SK-N-SH (cell line): ENCODE data around the gene TGM4. TPM values are rescaled to one million over a fixed set of nuclear protein-coding genes. Genes with fewer than 3 reads are reported as not detected.

Experiments
- CTCF ChIA-PET: fragments of 300-600, 350-600 bp; formaldehyde crosslinking; extraction: SDS; loops from one replicate; lab custom pipeline; 2021; lab: Yijun Ruan, JAX
- POLR2A ChIA-PET: fragments of 350-600 bp; sonication (Branson Sonifier 250); formaldehyde crosslinking; extraction: SDS; loops from one replicate; lab custom pipeline; 2020; ENCODE audit warnings: antibody characterized with exemption, inconsistent platforms; lab: Yijun Ruan, JAX
- DNase-seq: peaks from one replicate; pipeline ENCODE4 v3.0.0; 2012
- H2AFZ ChIP-seq: fragments of 200-600 bp; sonication (generic); 2 replicates; pipeline ENCODE4 v1.8.1; 2016; ENCODE audit warnings: antibody characterized with exemption, mild to moderate bottlenecking, low read depth
- H3F3A ChIP-seq: fragments of 200-600 bp; sonication (generic); replicated peaks from 2 replicates; pipeline ENCODE3; 2016; ENCODE audit warnings: antibody characterized with exemption, mild to moderate bottlenecking; ENCODE audit not compliant: insufficient read depth
- H3K27ac ChIP-seq, 2 experiments: fragments of 200-500 bp in 1 of 2; fragments of 200-600 bp in 1 of 2; sonication (Bioruptor generic) in 1 of 2; sonication (generic), shearing (Covaris generic) in 1 of 2; 2 replicates each; pipeline versions ENCODE4 v1.5.1 to v1.6.1; 2014 to 2016; ENCODE audit warnings: low read depth in 2 of 2, inconsistent platforms in 1 of 2, low read length in 1 of 2, mild to moderate bottlenecking in 1 of 2, mixed read lengths in 1 of 2
- H3K27me3 ChIP-seq: fragments of 200-600 bp; sonication (generic), shearing (Covaris generic); 2 replicates; pipeline ENCODE4 v1.6.1; 2016; ENCODE audit warnings: mixed run types; ENCODE audit not compliant: insufficient read depth
- H3K36me3 ChIP-seq, 2 experiments: fragments of 200-500 bp in 1 of 2; fragments of 200-600 bp in 1 of 2; sonication (Bioruptor generic) in 1 of 2; sonication (generic) in 1 of 2; replicated peaks in 1 of 2; 2 replicates each; pipeline versions ENCODE3 to v1.5.1; 2014 to 2016; ENCODE audit warnings: low read length in 1 of 2, mild to moderate bottlenecking in 1 of 2; ENCODE audit not compliant: insufficient read depth in 2 of 2, control insufficient read depth in 1 of 2
- H3K4me1 ChIP-seq, 2 experiments: fragments of 200-500 bp in 1 of 2; fragments of 200-600 bp in 1 of 2; sonication (Bioruptor generic) in 1 of 2; sonication (generic), shearing (Covaris generic) in 1 of 2; 2 replicates each; pipeline versions ENCODE4 v1.5.1 to v1.6.1; 2014 to 2016; ENCODE audit warnings: low read depth in 1 of 2, low read length in 1 of 2, mixed run types in 1 of 2; ENCODE audit not compliant: insufficient read depth in 2 of 2, control insufficient read depth in 1 of 2
- H3K4me2 ChIP-seq: fragments of 200-600 bp; sonication (generic), shearing (Covaris generic); 2 replicates; pipeline ENCODE4 v1.6.1; 2017; ENCODE audit warnings: mixed run types
- H3K4me3 ChIP-seq, 2 experiments: fragments of 200-500 bp in 1 of 2; fragments of 200-600 bp in 1 of 2; sonication (Bioruptor generic) in 1 of 2; sonication (generic), shearing (Covaris generic) in 1 of 2; 2 replicates each; pipeline versions ENCODE4 v1.5.1 to v1.8.1; 2014 to 2016; ENCODE audit warnings: low read depth in 2 of 2, inconsistent platforms in 1 of 2, low read length in 1 of 2, mild to moderate bottlenecking in 1 of 2, mixed read lengths in 1 of 2, moderate library complexity in 1 of 2
- H3K79me2 ChIP-seq: fragments of 200-600 bp; sonication (generic); 2 replicates; pipeline ENCODE4 v1.8.1; 2017; ENCODE audit warnings: mild to moderate bottlenecking; ENCODE audit not compliant: insufficient read depth
- H3K9ac ChIP-seq: fragments of 200-600 bp; sonication (generic); 2 replicates; pipeline ENCODE4 v1.6.1; 2017; ENCODE audit warnings: mixed run types
- H3K9me2 ChIP-seq: fragments of 200-600 bp; sonication (generic); 2 replicates; pipeline ENCODE4 v1.6.1; 2017; ENCODE audit warnings: mixed run types
- H3K9me3 ChIP-seq: fragments of 200-600 bp; sonication (generic); 2 replicates; pipeline ENCODE4 v1.6.1; 2017; ENCODE audit warnings: mixed run types, mild to moderate bottlenecking, moderate library complexity
- H4K20me1 ChIP-seq: fragments of 200-600 bp; sonication (generic); 2 replicates; pipeline ENCODE4 v1.6.1; 2017; ENCODE audit warnings: mild to moderate bottlenecking, mixed run types; ENCODE audit not compliant: insufficient read depth
- REST ChIP-seq: IDR thresholded peaks from 2 replicates; pipeline ENCODE4 v1.6.1; 2012; ENCODE audit warnings: mild to moderate bottlenecking, low read depth, low read length, moderate library complexity
- RXRA ChIP-seq: IDR thresholded peaks from 2 replicates; pipeline ENCODE4 v1.4.0; 2012; ENCODE audit warnings: low read depth, mild to moderate bottlenecking, borderline replicate concordance
- TCF12 ChIP-seq: IDR thresholded peaks from 2 replicates; pipeline ENCODE4 v1.4.0; 2012
- USF1 ChIP-seq: IDR thresholded peaks from 2 replicates; pipeline ENCODE4 v1.4.0; 2012; ENCODE audit warnings: low read depth, borderline replicate concordance
- USF2 ChIP-seq: fragments of 150-350 bp; IDR thresholded peaks from 2 replicates; pipeline ENCODE4 v1.6.1; 2017; ENCODE audit warnings: antibody characterized with exemption, low read length, low read depth, borderline replicate concordance
- YY1 ChIP-seq: IDR thresholded peaks from 2 replicates; pipeline ENCODE4 v1.4.0; 2012; ENCODE audit warnings: low read depth, mild to moderate bottlenecking
- WGBS: methylation state at CpG from one replicate; pipeline ENCODE4 v1.1.6; 2017; ENCODE audit warnings: low lambda C conversion rate; 5-methylcytosine and 5-hydroxymethylcytosine counted together
- polyA plus RNA-seq, 3 experiments: library from polyadenylated mRNA; depleted of rRNA; stranded (reverse); fragments of >200 nt; gene quantifications; 2 replicates each; pipeline ENCODE4 v1.2.3, GENCODE V29; 2012

Gene TGM4
- polyA plus RNA-seq, 1 of the 3 experiments (the other 2 are of a cell fraction) = 0.12 TPM

GRCh38 chr3:44918581-44918980 is 44.2 kb downstream of the TGM4 start:
- peaks cover 0 to 7% of the 10 kb centered on the region in 2 experiments; a peak in 1 of 4 replicates for H3K4me1 ChIP-seq
- no peak overlapping the region for H3K4me2 ChIP-seq
- DNase-seq = no peak
- no peaks in the 10 kb centered on the region for H3K27me3 ChIP-seq
- H3K79me2 ChIP-seq = no peaks in the 10 kb centered on the region
- no peaks in the 10 kb centered on the region for H3F3A ChIP-seq
- H3K9me2 ChIP-seq = no peaks in the 10 kb centered on the region
- no peak overlapping the region for H2AFZ ChIP-seq
- 97% methylated on average over 5 of the region's 6 CpGs for WGBS
- H3K9ac ChIP-seq = no peak overlapping the region
- no peak overlapping the region for H3K4me3 ChIP-seq
- POLR2A ChIA-PET = no interaction called here
- CTCF ChIA-PET = no interaction called here
- peaks cover 0 to 22% of the 10 kb centered on the region in 2 experiments for H3K36me3 ChIP-seq
- H3K27ac ChIP-seq = no peak overlapping the region
- no peaks in the 10 kb centered on the region for H4K20me1 ChIP-seq
- no peak for TF ChIP-seq TCF12
- TF ChIP-seq, all 33 proteins: peak for 0
- H3K9me3 ChIP-seq = no peaks in the 10 kb centered on the region

GRCh38 chr3:44920081-44920480 is 45.7 kb downstream of the TGM4 start:
- H3K36me3 ChIP-seq = peaks cover 0 to 22% of the 10 kb centered on the region in 2 experiments
- TF ChIP-seq USF2 (no peak), RXRA (no peak), USF1 (no peak), YY1 (no peak), REST (no peak)
- ChIA-PET POLR2A (no interaction called here), CTCF (no interaction called here)
- H2AFZ ChIP-seq = no peak overlapping the region
- no peak overlapping the region for H3K4me2 ChIP-seq
- no peak for DNase-seq
- WGBS = 100% methylated on average over 2 of the region's 3 CpGs
- H3K9me2 ChIP-seq = no peaks in the 10 kb centered on the region
- no peaks in the 10 kb centered on the region for H3K79me2 ChIP-seq
- H3K9ac ChIP-seq = no peak overlapping the region
- no peak overlapping the region for H3K4me3 ChIP-seq
- H3F3A ChIP-seq = peaks cover 14% of the 10 kb centered on the region
- H3K27me3 ChIP-seq = no peaks in the 10 kb centered on the region
- H4K20me1 ChIP-seq = no peaks in the 10 kb centered on the region
- H3K9me3 ChIP-seq = no peaks in the 10 kb centered on the region
- peaks cover 7 to 10% of the 10 kb centered on the region in 2 experiments; a peak in 3 of 4 replicates for H3K4me1 ChIP-seq
- no peak overlapping the region for H3K27ac ChIP-seq
